Thoracic aorta (tissue), 2 donors: Measurements from ENCODE around the gene LARP4. TPM values are rescaled to one million over a fixed set of nuclear protein-coding genes. Genes with fewer than 3 reads are reported as not detected.
"Not testable (repeated sequence)": the region's sequence is repeated elsewhere in the genome, so short reads cannot be mapped to it uniquely, and the experiment has no call there.

Experiments used
- ATAC-seq: fragments of 150-250 bp; one replicate; pipeline ENCODE4 v1.8.0; 2017; ENCODE audit warnings: low read depth; ENCODE audit not compliant: insufficient number of reproducible peaks, low FRiP score
- DNase-seq: peaks from one replicate; pipeline ENCODE4 v3.0.0-alpha.2; 2020; ENCODE audit warnings: low spot score
- H3K27ac ChIP-seq, 2 donors: fragments of 200-600 bp; sonication (generic); 1 replicate in 1 of 2; 2 replicates in 1 of 2; pipeline ENCODE4 v1.5.1; 2016; ENCODE audit warnings: mild to moderate bottlenecking in 2 of 2, moderate library complexity in 2 of 2
- H3K27me3 ChIP-seq: fragments of 200-600 bp; sonication (generic); replicated peaks from 2 replicates; pipeline ENCODE4 v1.6.0; 2016; ENCODE audit warnings: mild to moderate bottlenecking; ENCODE audit not compliant: insufficient read depth
- H3K36me3 ChIP-seq: fragments of 200-600 bp; sonication (generic); one replicate; pipeline ENCODE4 v1.5.1; 2016
- H3K4me1 ChIP-seq, 2 donors: fragments of 200-600 bp; sonication (generic); 1 replicate in 1 of 2; 2 replicates in 1 of 2; pipeline versions ENCODE4 v1.5.1 to v1.6.0; 2016; ENCODE audit warnings: low read depth in 2 of 2, mild to moderate bottlenecking in 1 of 2; ENCODE audit not compliant: control insufficient read depth in 1 of 2
- H3K4me3 ChIP-seq: fragments of 200-600 bp; sonication (generic); 2 replicates; pipeline ENCODE4 v1.5.1; 2016; ENCODE audit warnings: mild to moderate bottlenecking
- H3K9me3 ChIP-seq: fragments of 200-600 bp; sonication (generic); 2 replicates; pipeline ENCODE4 v1.5.1; 2016
- CTCF ChIP-seq: fragments of 200-600 bp; sonication (generic); IDR thresholded peaks from one replicate; pipeline ENCODE4 v1.5.1; 2019; ENCODE audit warnings: antibody characterized with exemption
- total RNA-seq, 2 donors: library from RNA; depleted of rRNA; stranded (reverse); fragments of >200 nt; gene quantifications; one replicate each; pipeline versions ENCODE4 v1.1.0 to v1.2.3, GENCODE V29; 2016

Gene LARP4
- total RNA-seq, 2 donors from 2014 or later = 13.1 to 73.5 TPM

- H3K36me3 ChIP-seq = peaks cover 28% of the 10 kb centered on the region
- H3K4me1 ChIP-seq = no peaks in the 10 kb centered on the region
- H3K27me3 ChIP-seq = no peaks in the 10 kb centered on the region
- TF ChIP-seq CTCF = no peak
- no peak overlapping the region for H3K27ac ChIP-seq
- DNase-seq = no peak
- no peaks in the 10 kb centered on the region for H3K9me3 ChIP-seq
- no peak overlapping the region for H3K4me3 ChIP-seq
- no peak for ATAC-seq
Measured at GRCh38 chr12:50467439-50467838, 66.8 kb downstream of the LARP4 start.

- ATAC-seq (no peak), DNase-seq (no peak)
- no peak for TF ChIP-seq CTCF
- Histone ChIP-seq H3K4me3 (no peak overlapping the region), H3K9me3 (no peaks in the 10 kb centered on the region), H3K27me3 (no peaks in the 10 kb centered on the region), H3K36me3 (peaks cover 32% of the 10 kb centered on the region), H3K27ac (no peak overlapping the region), H3K4me1 (no peaks in the 10 kb centered on the region)
Measured at GRCh38 chr12:50477241-50477832, 76.7 kb downstream of the LARP4 start.

- ATAC-seq (no peak), DNase-seq (no peak)
- no peaks in the 10 kb centered on the region for H3K27me3 ChIP-seq
- H3K4me1 ChIP-seq = no peaks in the 10 kb centered on the region
- no peaks in the 10 kb centered on the region for H3K36me3 ChIP-seq
- H3K9me3 ChIP-seq = no peaks in the 10 kb centered on the region
- H3K27ac ChIP-seq = no peak overlapping the region
- no peak for TF ChIP-seq CTCF
- no peak overlapping the region for H3K4me3 ChIP-seq
Measured at GRCh38 chr12:50482571-50482970, 81.9 kb downstream of the LARP4 start.

GRCh38 chr12:50483488-50483887 lies 82.8 kb downstream of the LARP4 start:
- Histone ChIP-seq H3K36me3 (no peaks in the 10 kb centered on the region), H3K4me3 (no peak overlapping the region), H3K4me1 (no peaks in the 10 kb centered on the region), H3K9me3 (no peaks in the 10 kb centered on the region), H3K27ac (no peak overlapping the region), H3K27me3 (no peaks in the 10 kb centered on the region)
- DNase-seq (no peak), ATAC-seq (no peak)
- no peak for TF ChIP-seq CTCF

- Histone ChIP-seq H3K4me1 (no peaks in the 10 kb centered on the region), H3K4me3 (no peak overlapping the region), H3K27ac (no peak overlapping the region), H3K27me3 (no peaks in the 10 kb centered on the region), H3K36me3 (no peaks in the 10 kb centered on the region), H3K9me3 (peaks cover 8% of the 10 kb centered on the region)
- no peak for ATAC-seq
- no peak for TF ChIP-seq CTCF
- DNase-seq = no peak
Measured at GRCh38 chr12:50488801-50489200, 88.1 kb downstream of the LARP4 start.

GRCh38 chr12:50498119-50498518 lies 97.4 kb downstream of the LARP4 start:
- peaks cover 26% of the 10 kb centered on the region for H3K9me3 ChIP-seq
- H3K27ac ChIP-seq, H3K36me3 ChIP-seq, DNase-seq, H3K27me3 ChIP-seq, H3K4me3 ChIP-seq, ATAC-seq, H3K4me1 ChIP-seq: not testable (repeated sequence)
